Tibial nerve (tissue), 4 donors: ENCODE measurements around the gene BDH1. TPM values are rescaled to one million over a fixed set of nuclear protein-coding genes. Genes with fewer than 3 reads are reported as not detected.
A peak's percentile ranks its signal among the peaks of the same experiment; 100 is the strongest.
"Not testable (repeated sequence)": the region's sequence is repeated elsewhere in the genome, so short reads cannot be mapped to it uniquely, and the experiment has no call there.

Source experiments
- DNase-seq, 2 donors: peaks; one replicate each; pipeline ENCODE4 v3.0.0-alpha.2; 2019; ENCODE audit warnings: low spot score in 2 of 2
- H3K27ac ChIP-seq, 4 donors: fragments of 200-600 bp; sonication (generic) in 3 of 4; one replicate each; pipeline ENCODE4 v1.5.1; 2017 to 2019; ENCODE audit warnings: mild to moderate bottlenecking in 1 of 4
- H3K27me3 ChIP-seq, 2 donors: fragments of 200-600 bp; sonication (generic) in 1 of 2; one replicate each; pipeline versions ENCODE4 v1.5.1 to v1.6.0; 2017 to 2019
- H3K36me3 ChIP-seq, 3 donors: fragments of 200-600 bp; sonication (generic); one replicate each; pipeline ENCODE4 v1.5.1; 2018 to 2019
- H3K4me1 ChIP-seq, 4 donors: fragments of 200-600 bp; sonication (generic) in 3 of 4; one replicate each; pipeline ENCODE4 v1.5.1; 2017 to 2019
- H3K4me3 ChIP-seq, 4 donors: fragments of 200-600 bp; sonication (generic) in 3 of 4; one replicate each; pipeline ENCODE4 v1.5.1; 2017 to 2019; ENCODE audit warnings: mild to moderate bottlenecking in 1 of 4, moderate library complexity in 1 of 4
- H3K9me3 ChIP-seq, 4 donors: fragments of 200-600 bp; sonication (generic) in 3 of 4; one replicate each; pipeline ENCODE4 v1.5.1; 2017 to 2019
- CTCF ChIP-seq, 5 experiments: fragments of 200-600 bp in 3 of 5; fragments of 450-650 bp in 2 of 5; sonication (generic) in 3 of 5; IDR thresholded peaks; one replicate each; pipeline ENCODE4 v1.5.1; 2016 to 2019; ENCODE audit warnings: antibody characterized with exemption in 5 of 5, mild to moderate bottlenecking in 3 of 5, moderate library complexity in 2 of 5
- EP300 ChIP-seq, 2 donors: sonication (generic); formaldehyde crosslinking; IDR thresholded peaks; one replicate each; pipeline ENCODE4 v1.6.1; 2017; ENCODE audit warnings: antibody characterized with exemption in 2 of 2, mild to moderate bottlenecking in 1 of 2
- POLR2A ChIP-seq, 2 donors: fragments of 450-650 bp; IDR thresholded peaks; one replicate each; pipeline ENCODE4 v1.6.1; 2017; ENCODE audit warnings: antibody characterized with exemption in 2 of 2, mild to moderate bottlenecking in 2 of 2, moderate library complexity in 2 of 2
- WGBS, 2 donors: methylation state at CpG; one replicate each; pipeline ENCODE4 v1.1.5; 2018; 5-methylcytosine and 5-hydroxymethylcytosine counted together
- total RNA-seq, 4 donors: library from RNA; depleted of rRNA; stranded (reverse); fragments of >200 nt; gene quantifications; one replicate each; pipeline ENCODE4 v1.1.0, GENCODE V29; 2016

The BDH1 gene
- total RNA-seq, 4 donors from 2014 or later: 15.1 to 24.3 (median 18.7) TPM

- H3K4me3 ChIP-seq: no peak overlapping the region
- no peak for DNase-seq
- H3K4me1 ChIP-seq: peaks cover 0 to 21% (median 0%) of the 10 kb centered on the region in 4 donors
- no peak overlapping the region for H3K27ac ChIP-seq
- 84% methylated on average over 4 to 5 of the region's 5 CpGs for WGBS, 2 donors
- no peaks in the 10 kb centered on the region for H3K9me3 ChIP-seq
- TF ChIP-seq CTCF (IDR thresholded peaks at IDR 0.05) (no peak), EP300 (IDR thresholded peaks at IDR 0.05) (no peak), POLR2A (IDR thresholded peaks at IDR 0.05) (no peak)
- H3K27me3 ChIP-seq: no peaks in the 10 kb centered on the region
- H3K36me3 ChIP-seq: no peaks in the 10 kb centered on the region
Observed at GRCh38 chr3:197485143-197485542, 70.6 kb downstream of the BDH1 start.

- 82 to 85% methylated on average over 12 of the region's 12 CpGs for WGBS, 2 donors
- no peaks in the 10 kb centered on the region for H3K27me3 ChIP-seq
Observed at GRCh38 chr3:197484204-197484901, 71.4 kb downstream of the BDH1 start.

GRCh38 chr3:197482001-197482400, 73.8 kb downstream of the BDH1 start:
- no peaks in the 10 kb centered on the region for H3K27me3 ChIP-seq
- no peaks in the 10 kb centered on the region for H3K9me3 ChIP-seq
- no peaks in the 10 kb centered on the region for H3K36me3 ChIP-seq
- no peak for TF ChIP-seq POLR2A (IDR thresholded peaks at IDR 0.05)
- no peak for TF ChIP-seq CTCF (IDR thresholded peaks at IDR 0.05)
- no peak for TF ChIP-seq EP300 (IDR thresholded peaks at IDR 0.05)
- DNase-seq: no peak
- no peak overlapping the region for H3K4me3 ChIP-seq
- H3K27ac ChIP-seq: no peak overlapping the region
- peaks cover 0 to 15% (median 0%) of the 10 kb centered on the region in 4 donors for H3K4me1 ChIP-seq
- 72% methylated on average over 4 of the region's 4 CpGs for WGBS, 2 donors

More at GRCh38 chr3:197484204-197484901, 71.4 kb downstream of the BDH1 start:
- no peaks in the 10 kb centered on the region for H3K9me3 ChIP-seq
- H3K36me3 ChIP-seq: no peaks in the 10 kb centered on the region
- H3K27ac ChIP-seq: no peak overlapping the region
- no peak overlapping the region for H3K4me3 ChIP-seq
- no peak for DNase-seq
- H3K4me1 ChIP-seq: peaks cover 0 to 13% (median 0%) of the 10 kb centered on the region in 4 donors
- no peak for TF ChIP-seq POLR2A (IDR thresholded peaks at IDR 0.05)
- TF ChIP-seq EP300 (IDR thresholded peaks at IDR 0.05): no peak
- TF ChIP-seq CTCF (IDR thresholded peaks at IDR 0.05): no peak

- DNase-seq: no peak
- WGBS, 2 donors: 97 to 98% methylated on average over 3 of the region's 3 CpGs
- peaks cover 0 to 14% (median 0%) of the 10 kb centered on the region in 4 donors for H3K4me1 ChIP-seq
- no peak for TF ChIP-seq POLR2A (IDR thresholded peaks at IDR 0.05)
- no peak for TF ChIP-seq CTCF (IDR thresholded peaks at IDR 0.05)
- no peak for TF ChIP-seq EP300 (IDR thresholded peaks at IDR 0.05)
- no peak overlapping the region for H3K27ac ChIP-seq
- no peaks in the 10 kb centered on the region for H3K36me3 ChIP-seq
- no peak overlapping the region for H3K4me3 ChIP-seq
- no peaks in the 10 kb centered on the region for H3K27me3 ChIP-seq
- H3K9me3 ChIP-seq: no peaks in the 10 kb centered on the region
Observed at GRCh38 chr3:197480320-197480719, 75.4 kb downstream of the BDH1 start.

GRCh38 chr3:197478746-197479668, 76.8 kb downstream of the BDH1 start:
- 61 to 63% methylated on average over 11 of the region's 11 CpGs for WGBS, 2 donors
- H3K4me1 ChIP-seq: peaks cover 0 to 14% (median 0%) of the 10 kb centered on the region in 4 donors
- peak overlapping the region in 1 of 4 donors; percentile 3 for H3K27ac ChIP-seq
- DNase-seq: no peak
- H3K4me3 ChIP-seq: no peak overlapping the region
- no peaks in the 10 kb centered on the region for H3K36me3 ChIP-seq
- no peaks in the 10 kb centered on the region for H3K9me3 ChIP-seq
- TF ChIP-seq CTCF (IDR thresholded peaks at IDR 0.05): no peak
- TF ChIP-seq EP300 (IDR thresholded peaks at IDR 0.05): no peak
- TF ChIP-seq POLR2A (IDR thresholded peaks at IDR 0.05): no peak
- no peaks in the 10 kb centered on the region for H3K27me3 ChIP-seq

- not testable (repeated sequence) for H3K4me3 ChIP-seq, H3K27ac ChIP-seq, DNase-seq, H3K36me3 ChIP-seq, H3K27me3 ChIP-seq, H3K9me3 ChIP-seq
- peaks cover 0 to 15% (median 4%) of the 10 kb centered on the region in 4 donors for H3K4me1 ChIP-seq
- 63 to 75% methylated on average over 7 of the region's 7 CpGs for WGBS, 2 donors
Observed at GRCh38 chr3:197477816-197478215, 78.0 kb downstream of the BDH1 start.
